Tibial nerve (tissue), 4 donors: ENCODE results near the gene CFAP65. TPM values are rescaled to one million over a fixed set of nuclear protein-coding genes. Genes with fewer than 3 reads are reported as not detected.

Source experiments
- DNase-seq, 2 donors: peaks; one replicate each; pipeline ENCODE4 v3.0.0-alpha.2; 2019; ENCODE audit warnings: low spot score in 2 of 2
- H3K27ac ChIP-seq, 4 donors: fragments of 200-600 bp; sonication (generic) in 3 of 4; one replicate each; pipeline ENCODE4 v1.5.1; 2017 to 2019; ENCODE audit warnings: mild to moderate bottlenecking in 1 of 4
- H3K27me3 ChIP-seq, 2 donors: fragments of 200-600 bp; sonication (generic) in 1 of 2; one replicate each; pipeline versions ENCODE4 v1.5.1 to v1.6.0; 2017 to 2019
- H3K36me3 ChIP-seq, 3 donors: fragments of 200-600 bp; sonication (generic); one replicate each; pipeline ENCODE4 v1.5.1; 2018 to 2019
- H3K4me1 ChIP-seq, 4 donors: fragments of 200-600 bp; sonication (generic) in 3 of 4; one replicate each; pipeline ENCODE4 v1.5.1; 2017 to 2019
- H3K4me3 ChIP-seq, 4 donors: fragments of 200-600 bp; sonication (generic) in 3 of 4; one replicate each; pipeline ENCODE4 v1.5.1; 2017 to 2019; ENCODE audit warnings: mild to moderate bottlenecking in 1 of 4, moderate library complexity in 1 of 4
- H3K9me3 ChIP-seq, 4 donors: fragments of 200-600 bp; sonication (generic) in 3 of 4; one replicate each; pipeline ENCODE4 v1.5.1; 2017 to 2019
- CTCF ChIP-seq, 5 experiments: fragments of 200-600 bp in 3 of 5; fragments of 450-650 bp in 2 of 5; sonication (generic) in 3 of 5; IDR thresholded peaks; one replicate each; pipeline ENCODE4 v1.5.1; 2016 to 2019; ENCODE audit warnings: antibody characterized with exemption in 5 of 5, mild to moderate bottlenecking in 3 of 5, moderate library complexity in 2 of 5
- EP300 ChIP-seq, 2 donors: sonication (generic); formaldehyde crosslinking; IDR thresholded peaks; one replicate each; pipeline ENCODE4 v1.6.1; 2017; ENCODE audit warnings: antibody characterized with exemption in 2 of 2, mild to moderate bottlenecking in 1 of 2
- POLR2A ChIP-seq, 2 donors: fragments of 450-650 bp; IDR thresholded peaks; one replicate each; pipeline ENCODE4 v1.6.1; 2017; ENCODE audit warnings: antibody characterized with exemption in 2 of 2, mild to moderate bottlenecking in 2 of 2, moderate library complexity in 2 of 2
- WGBS, 2 donors: methylation state at CpG; one replicate each; pipeline ENCODE4 v1.1.5; 2018; 5-methylcytosine and 5-hydroxymethylcytosine counted together
- total RNA-seq, 4 donors: library from RNA; depleted of rRNA; stranded (reverse); fragments of >200 nt; gene quantifications; one replicate each; pipeline ENCODE4 v1.1.0, GENCODE V29; 2016

Gene CFAP65
- total RNA-seq, 4 donors from 2014 or later, result not detected

- 3 to 4% methylated on average over 26 of the region's 37 CpGs for WGBS, 2 donors
- Histone ChIP-seq H3K27me3 (peaks cover 2 to 94% of the 10 kb centered on the region in 2 donors), H3K36me3 (no peaks in the 10 kb centered on the region), H3K9me3 (no peaks in the 10 kb centered on the region), H3K27ac (no peak within 1 kb of the TSS), H3K4me1 (peaks cover 0 to 31% (median 4%) of the 10 kb centered on the region in 4 donors), H3K4me3 (peak within 1 kb of the TSS in 3 of 4 donors; percentile 11 to 46 (median 38))
- DNase-seq, result peak in 1 of 2 donors; percentile 48
- TF ChIP-seq EP300 (IDR thresholded peaks at IDR 0.05) (no peak), CTCF (IDR thresholded peaks at IDR 0.05) (no peak), POLR2A (IDR thresholded peaks at IDR 0.05) (no peak)
Measured at GRCh38 chr2:218959141-218959731, 82.1 kb downstream of the CFAP65 start, which contains the start of gene CDK5R2. CDK5R2 (plus strand) TSS chr2:218959666; CDS start chr2:218959821, 155 bp downstream.

GRCh38 chr2:218958276-218958675 lies 83.0 kb downstream of the CFAP65 start:
- no peaks in the 10 kb centered on the region for H3K9me3 ChIP-seq
- WGBS, 2 donors, result 100% methylated on average over 1 of the region's 1 CpG
- TF ChIP-seq CTCF (IDR thresholded peaks at IDR 0.05) (no peak), POLR2A (IDR thresholded peaks at IDR 0.05) (no peak), EP300 (IDR thresholded peaks at IDR 0.05) (no peak)
- no peak for DNase-seq
- no peak overlapping the region for H3K4me3 ChIP-seq
- H3K27me3 ChIP-seq, result peaks cover 2 to 92% of the 10 kb centered on the region in 2 donors
- peaks cover 0 to 30% (median 4%) of the 10 kb centered on the region in 4 donors for H3K4me1 ChIP-seq
- no peaks in the 10 kb centered on the region for H3K36me3 ChIP-seq
- no peak overlapping the region for H3K27ac ChIP-seq

- H3K27ac ChIP-seq, result no peak overlapping the region
- peaks cover 0 to 24% (median 4%) of the 10 kb centered on the region in 4 donors for H3K4me1 ChIP-seq
- no peak for DNase-seq
- no peaks in the 10 kb centered on the region for H3K36me3 ChIP-seq
- 74 to 82% methylated on average over 4 of the region's 4 CpGs for WGBS, 2 donors
- no peaks in the 10 kb centered on the region for H3K9me3 ChIP-seq
- no peak overlapping the region for H3K4me3 ChIP-seq
- TF ChIP-seq POLR2A (IDR thresholded peaks at IDR 0.05), result no peak
- TF ChIP-seq CTCF (IDR thresholded peaks at IDR 0.05), result no peak
- TF ChIP-seq EP300 (IDR thresholded peaks at IDR 0.05), result no peak
- H3K27me3 ChIP-seq, result peaks cover 2 to 86% of the 10 kb centered on the region in 2 donors
Measured at GRCh38 chr2:218957671-218958070, 83.6 kb downstream of the CFAP65 start.

GRCh38 chr2:218956039-218956438 lies 85.3 kb downstream of the CFAP65 start:
- no peak overlapping the region for H3K27ac ChIP-seq
- DNase-seq, result no peak
- WGBS, 2 donors, result 12 to 25% methylated on average over 1 of the region's 1 CpG
- H3K36me3 ChIP-seq, result no peaks in the 10 kb centered on the region
- no peak overlapping the region for H3K4me3 ChIP-seq
- TF ChIP-seq POLR2A (IDR thresholded peaks at IDR 0.05) (no peak), EP300 (IDR thresholded peaks at IDR 0.05) (no peak), CTCF (IDR thresholded peaks at IDR 0.05) (no peak)
- H3K4me1 ChIP-seq, result peaks cover 0 to 20% (median 4%) of the 10 kb centered on the region in 4 donors
- peaks cover 0 to 3% (median 0%) of the 10 kb centered on the region in 4 donors for H3K9me3 ChIP-seq
- peaks cover 2 to 84% of the 10 kb centered on the region in 2 donors for H3K27me3 ChIP-seq

GRCh38 chr2:218954541-218955300 lies 86.6 kb downstream of the CFAP65 start:
- Histone ChIP-seq H3K9me3 (peaks cover 0 to 3% (median 0%) of the 10 kb centered on the region in 4 donors), H3K27ac (no peak overlapping the region), H3K36me3 (no peaks in the 10 kb centered on the region), H3K4me1 (peaks cover 0 to 8% (median 0%) of the 10 kb centered on the region in 4 donors), H3K4me3 (no peak overlapping the region), H3K27me3 (peaks cover 2 to 72% of the 10 kb centered on the region in 2 donors)
- WGBS, 2 donors, result 72 to 85% methylated on average over 8 of the region's 8 CpGs
- TF ChIP-seq EP300 (IDR thresholded peaks at IDR 0.05), result no peak
- no peak for TF ChIP-seq CTCF (IDR thresholded peaks at IDR 0.05)
- TF ChIP-seq POLR2A (IDR thresholded peaks at IDR 0.05), result no peak
- no peak for DNase-seq
